GM18505 (cell line): ENCODE measurements around the gene NISCH.

Source experiments
- ATAC-seq: cut with Tn5 transposase; IDR thresholded peaks from one replicate; pipeline ENCODE4 v1.9.1; 2021; ENCODE audit not compliant: unreplicated experiment
- POLR2A ChIP-seq: IDR thresholded peaks from 4 replicates; pipeline ENCODE4 v1.6.1; 2011; ENCODE audit warnings: borderline replicate concordance; ENCODE audit not compliant: insufficient read depth, insufficient read length; ENCODE audit errors: extremely low read depth

NISCH gene

DNA sequence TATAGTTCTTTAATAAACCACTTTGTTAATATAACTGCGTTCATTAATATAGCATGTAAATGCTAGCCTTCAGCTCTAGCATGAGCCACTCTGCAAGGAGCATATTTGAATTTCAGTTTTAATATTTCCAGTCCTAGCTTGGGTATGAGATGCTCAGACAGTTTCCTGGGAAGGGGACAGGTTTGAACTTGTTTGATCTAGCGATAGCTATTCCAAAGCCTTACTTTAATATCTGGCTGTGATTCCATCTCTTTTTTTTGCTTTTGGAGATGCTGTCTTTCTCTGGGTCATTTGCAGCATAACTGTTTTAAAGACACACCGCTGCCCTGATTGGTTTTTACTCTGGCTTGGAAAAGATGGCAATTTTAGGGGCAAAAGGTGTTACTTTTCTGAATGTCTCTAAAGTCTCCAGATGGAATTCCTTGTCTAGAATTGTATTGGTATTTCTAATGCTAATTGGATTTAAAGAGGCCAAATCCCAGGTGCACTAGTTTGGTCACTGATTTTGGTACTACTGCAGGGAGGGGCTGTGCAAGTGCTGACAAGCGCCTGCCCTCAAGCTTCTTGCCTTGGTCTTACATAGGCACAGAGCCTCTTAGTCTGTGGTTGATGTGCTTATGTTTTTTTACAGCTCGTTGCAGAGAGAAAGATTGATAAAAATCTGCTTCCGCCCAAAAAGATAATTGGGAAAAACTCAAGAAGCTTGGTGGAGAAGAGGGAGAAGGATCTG, 2.8 kb downstream of the NISCH start:
- no peak for TF ChIP-seq POLR2A
- ATAC-seq: no peak

DNA sequence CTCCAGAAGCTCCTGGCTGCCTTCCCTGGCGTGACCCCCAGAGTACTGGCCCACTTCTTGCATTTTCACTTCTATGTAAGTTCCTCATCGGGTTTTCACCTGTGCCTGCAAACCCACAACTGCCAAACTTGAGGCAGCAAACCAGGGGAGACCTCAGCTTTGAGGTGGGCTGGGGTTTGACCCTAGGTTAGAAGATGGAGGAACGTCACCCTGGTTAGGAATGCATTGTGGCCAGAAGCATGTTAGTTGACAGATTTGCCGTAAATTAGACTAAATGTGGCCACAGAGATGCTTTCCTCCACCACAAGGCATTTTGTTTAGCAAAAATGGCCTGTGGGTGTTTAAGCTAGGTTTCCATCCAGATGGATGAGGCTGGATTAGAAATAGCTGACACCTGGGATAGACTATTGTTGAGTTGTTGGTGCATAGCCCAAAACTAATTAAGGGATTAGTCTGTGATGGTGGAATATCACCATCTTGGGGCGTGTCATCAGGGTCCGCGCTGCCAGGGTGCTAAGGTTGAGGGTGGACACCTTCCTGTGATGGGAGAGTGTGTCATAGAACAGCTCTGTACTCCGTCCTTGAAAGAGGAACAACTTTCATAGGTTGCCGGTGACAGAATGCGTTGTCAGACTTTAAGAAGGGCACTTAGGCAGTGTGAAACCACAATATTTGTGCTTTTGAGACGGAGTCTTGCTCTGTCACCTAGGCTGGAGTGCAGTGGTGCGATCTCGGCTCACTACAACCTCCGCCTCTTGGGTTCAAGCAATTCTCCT, 3.6 kb downstream of the NISCH start:
- TF ChIP-seq POLR2A: no peak
- no peak for ATAC-seq

DNA sequence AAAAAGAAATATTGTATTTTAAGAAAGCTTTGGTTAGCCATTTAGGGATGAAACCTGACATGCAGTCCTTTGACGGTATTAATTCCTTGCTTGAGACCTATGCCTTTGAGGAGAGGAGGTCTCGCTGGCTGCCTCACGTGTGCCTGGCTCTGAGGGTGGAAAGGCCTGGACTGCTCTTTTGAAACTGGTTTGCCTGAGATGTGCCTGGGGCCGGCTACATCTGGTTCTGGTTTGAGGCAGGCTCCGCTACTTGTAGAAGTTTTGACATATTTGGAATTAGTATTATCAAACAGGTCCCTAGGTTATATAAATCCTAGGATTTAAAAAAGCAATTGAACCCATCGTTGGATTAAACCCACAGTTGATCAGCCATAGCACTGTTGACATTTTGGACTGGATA, 6.5 kb downstream of the NISCH start:
- no peak for TF ChIP-seq POLR2A
- no peak for ATAC-seq

- no peak for TF ChIP-seq POLR2A
- ATAC-seq: no peak
These were observed 8.0 kb downstream of the NISCH start for GRCh38 chr3:52463416-52463815.

DNA sequence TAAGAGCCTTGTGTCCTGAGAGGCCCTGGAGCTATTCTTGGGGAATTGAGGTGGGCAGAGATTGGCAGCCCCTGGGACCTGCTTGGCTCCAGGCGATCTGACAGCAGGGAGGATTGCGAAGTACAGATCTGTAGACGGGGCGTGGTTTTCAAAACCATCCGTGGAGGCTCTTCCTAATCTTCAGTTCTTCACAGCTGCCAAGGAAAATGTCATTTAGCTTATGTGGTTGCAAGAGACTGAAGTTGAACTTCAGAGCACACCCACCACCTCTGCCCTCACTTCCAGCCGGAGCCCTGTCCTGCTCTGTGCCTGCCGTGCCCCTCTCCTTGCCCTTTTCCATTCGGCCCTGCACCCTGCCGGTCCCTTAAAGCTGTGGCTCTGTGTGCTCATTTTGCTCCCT, 12.9 kb downstream of the NISCH start:
- ATAC-seq: no peak
- no peak for TF ChIP-seq POLR2A

DNA sequence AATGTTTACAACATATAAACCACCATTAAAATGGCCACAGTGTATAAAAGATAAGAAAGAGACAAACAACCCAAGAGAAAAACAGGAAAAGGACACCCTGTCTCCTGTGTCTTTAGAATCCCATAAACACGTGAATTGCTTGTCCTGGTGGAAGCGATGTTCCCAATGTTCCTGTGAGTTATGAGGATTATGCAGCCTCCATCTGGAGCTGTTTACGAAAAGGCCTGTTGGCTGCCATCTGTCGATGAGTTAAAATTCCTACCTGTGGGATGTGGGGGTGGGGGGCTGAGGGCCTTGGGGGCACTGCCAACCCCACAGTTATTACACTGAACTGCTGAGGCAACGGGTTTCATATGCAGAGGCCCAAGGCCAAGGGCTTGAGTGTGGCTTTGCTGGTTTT, 13.6 kb downstream of the NISCH start:
- no peak for ATAC-seq
- no peak for TF ChIP-seq POLR2A

DNA sequence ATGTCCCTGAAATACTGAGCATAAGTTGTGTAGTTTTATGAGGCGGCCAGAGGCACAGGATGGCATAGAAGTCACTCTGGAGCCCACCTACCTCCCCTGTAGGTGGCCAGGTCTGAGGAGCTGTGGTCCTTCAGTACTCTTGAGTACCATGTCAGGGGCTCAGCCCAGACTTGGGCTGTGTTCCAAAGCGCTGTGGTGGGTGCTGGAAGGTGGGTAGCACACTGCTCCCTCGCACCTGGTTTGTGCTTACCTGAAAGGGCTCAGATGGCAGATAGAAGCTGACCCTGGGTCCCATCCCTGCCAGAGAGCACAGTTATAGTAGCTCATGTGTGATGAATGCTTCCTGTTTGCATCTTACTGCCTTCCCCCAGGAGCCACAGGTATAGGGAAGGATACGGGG, 15.5 kb downstream of the NISCH start:
- TF ChIP-seq POLR2A: no peak
- no peak for ATAC-seq

GRCh38 chr3:52471371-52472238, 16.2 kb downstream of the NISCH start:
- no peak for ATAC-seq
- no peak for TF ChIP-seq POLR2A

DNA sequence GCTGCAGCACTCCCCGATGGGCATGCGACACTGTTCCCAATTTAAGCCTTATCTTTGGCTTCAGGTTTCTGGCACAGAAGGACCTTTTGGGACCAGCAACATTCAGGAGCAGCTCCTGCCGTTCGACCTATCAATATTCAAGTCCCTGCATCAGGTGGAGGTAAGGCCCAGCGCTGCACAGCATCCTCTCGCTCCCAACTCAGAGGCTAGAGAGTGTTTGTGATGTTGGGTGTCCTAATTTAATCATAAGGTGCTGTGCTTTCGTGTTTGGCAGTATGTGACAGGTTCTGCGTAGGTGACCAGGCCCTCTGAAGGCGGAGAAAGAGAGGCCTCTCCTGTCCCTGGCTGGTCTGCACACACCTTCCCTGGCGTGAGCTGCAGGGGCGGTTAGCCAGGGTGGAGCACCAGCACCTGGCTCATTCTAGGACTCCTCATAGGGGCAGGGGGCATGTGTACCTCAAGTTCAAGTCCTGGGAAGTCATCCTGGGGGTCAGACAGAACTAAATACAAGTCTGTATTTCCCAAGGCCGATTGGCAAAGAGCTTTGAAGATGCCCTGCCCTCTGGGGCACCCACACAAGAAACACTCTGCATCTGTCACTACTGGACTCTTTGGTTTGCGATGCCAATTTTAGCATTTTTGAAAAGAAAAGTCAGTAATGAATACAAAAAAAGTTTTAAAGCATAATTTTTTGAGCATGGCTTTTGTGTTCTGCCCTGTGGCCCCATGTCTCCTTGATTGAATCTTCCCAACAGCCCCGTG, 17.0 kb downstream of the NISCH start:
- no peak for ATAC-seq
- TF ChIP-seq POLR2A: no peak

GRCh38 chr3:52473026-52473425, 17.6 kb downstream of the NISCH start:
- no peak for ATAC-seq
- TF ChIP-seq POLR2A: no peak

DNA sequence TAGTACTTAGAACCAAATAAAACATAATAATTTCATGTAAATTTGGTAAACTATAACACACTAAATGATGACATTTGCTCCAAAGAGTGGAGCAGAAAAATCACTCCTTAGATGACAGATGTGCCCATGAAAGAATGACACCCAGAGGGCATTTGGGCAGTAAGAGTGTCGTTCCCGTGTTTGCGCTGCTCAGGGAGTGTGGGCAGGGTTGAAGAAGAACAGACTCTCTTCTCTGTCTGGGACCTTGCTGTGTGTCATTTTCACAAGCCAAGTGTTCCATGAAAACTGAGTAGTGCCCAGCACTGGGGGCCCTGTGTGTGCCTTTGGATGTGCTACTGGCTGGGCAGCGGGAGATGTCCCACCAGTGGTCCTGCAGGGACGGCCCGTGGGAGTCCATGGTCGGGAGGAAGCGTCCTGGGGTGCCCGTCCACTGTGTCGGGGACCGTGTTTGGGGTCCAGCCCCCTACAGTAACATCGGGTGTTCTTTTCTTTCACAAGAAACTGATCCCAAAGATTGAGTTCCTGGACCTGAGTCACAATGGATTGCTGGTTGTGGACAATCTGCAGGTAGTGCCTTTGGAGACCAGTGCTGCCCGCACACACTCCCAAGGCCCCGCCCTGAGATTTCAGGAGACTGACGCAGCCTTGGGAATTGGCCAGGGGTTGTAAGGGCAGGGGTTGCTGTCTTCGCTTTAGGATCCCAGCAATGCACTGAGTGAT, 21.8 kb downstream of the NISCH start:
- no peak for TF ChIP-seq POLR2A
- no peak for ATAC-seq

- TF ChIP-seq POLR2A: no peak
- no peak for ATAC-seq
These were observed 22.3 kb downstream of the NISCH start for GRCh38 chr3:52477796-52478095.
